ENCODE measurements around the gene ZNF385A.
A peak's percentile ranks its signal among the peaks of the same experiment; 100 is the strongest.

The ZNF385A gene

DNA sequence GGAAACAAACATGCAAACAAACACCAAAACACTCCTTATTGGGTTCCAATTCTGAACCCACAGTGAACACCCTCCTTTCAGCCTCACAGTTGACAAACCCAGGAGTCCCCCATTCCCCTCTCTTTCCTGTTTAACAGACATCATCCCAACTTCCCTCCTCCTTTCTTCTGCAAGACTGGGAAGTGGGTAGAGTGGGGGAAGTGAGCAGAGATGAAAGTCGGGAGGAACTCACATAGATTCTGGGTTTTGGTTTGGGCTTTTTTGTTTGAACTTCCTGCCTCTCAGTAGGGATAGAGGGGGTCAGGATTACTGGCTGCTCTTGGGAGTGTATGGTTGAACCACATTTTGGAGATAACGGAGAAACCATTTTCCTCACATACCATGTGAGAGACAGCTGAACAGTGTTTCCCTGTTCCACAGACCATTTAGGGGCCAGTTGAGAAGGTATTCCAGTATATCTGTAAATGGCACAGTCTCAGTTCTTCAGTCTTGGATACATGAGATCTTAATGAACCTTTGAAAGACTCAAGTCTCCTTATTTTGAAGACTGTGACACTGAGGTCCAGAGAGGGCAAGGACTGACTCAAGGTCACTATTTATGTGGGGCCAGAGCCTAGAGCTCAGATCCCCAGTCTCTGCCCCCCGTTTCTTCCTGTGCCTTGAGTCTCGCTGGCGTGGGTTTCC is 16.4 kb downstream of the ZNF385A start:
- H3K4me1 Mint-ChIP-seq: peaks cover 33 to 42% of the 10 kb centered on the region in 2 donors
- no peak for DNase-seq
- H3K27me3 Mint-ChIP-seq: no peaks in the 10 kb centered on the region
- H3K4me3 Mint-ChIP-seq: peak overlapping the region; percentile 44 to 63
- H3K9me3 Mint-ChIP-seq: no peaks in the 10 kb centered on the region
- H3K36me3 Mint-ChIP-seq: peaks cover 0 to 4% of the 10 kb centered on the region in 2 donors
- peak overlapping the region; percentile 15 for H3K27ac Mint-ChIP-seq
- ATAC-seq (replicated peaks): peak; percentile 31 to 44

DNA sequence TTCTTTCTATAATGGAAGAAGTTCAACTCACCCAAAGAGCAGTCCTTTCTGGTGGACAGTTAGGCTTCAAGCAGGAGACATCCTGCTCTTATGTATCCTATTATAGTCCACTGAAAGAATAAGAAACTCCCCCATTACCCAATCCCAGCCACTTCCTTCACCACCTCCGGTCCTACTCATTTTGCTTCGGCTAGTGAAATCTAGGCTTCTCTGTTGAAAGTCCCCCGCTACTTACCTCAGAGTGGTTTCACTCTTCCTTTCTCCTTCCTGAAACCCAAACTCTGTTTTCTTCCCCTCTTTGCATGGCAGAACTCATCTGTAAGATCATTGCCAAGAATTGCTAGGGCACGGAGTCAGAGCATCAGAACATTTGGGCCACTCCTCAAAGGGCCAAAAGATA is 20.1 kb downstream of the ZNF385A start, which contains the start of gene GPR84:
GPR84 (minus strand) TSS at position 74 of the 400 bp plus-strand sequence. CDS start 635 bp downstream, outside the sequence.
- ATAC-seq (replicated peaks) (peak; percentile 38 to 56), DNase-seq (no peak)
- H3K27ac Mint-ChIP-seq: no peak within 1 kb of the TSS
- peaks cover 34 to 43% of the 10 kb centered on the region in 2 donors for H3K4me1 Mint-ChIP-seq
- no peak within 1 kb of the TSS for H3K4me3 Mint-ChIP-seq
- no peaks in the 10 kb centered on the region for H3K36me3 Mint-ChIP-seq
- H3K9me3 Mint-ChIP-seq: no peaks in the 10 kb centered on the region
- H3K27me3 Mint-ChIP-seq: no peaks in the 10 kb centered on the region

DNA sequence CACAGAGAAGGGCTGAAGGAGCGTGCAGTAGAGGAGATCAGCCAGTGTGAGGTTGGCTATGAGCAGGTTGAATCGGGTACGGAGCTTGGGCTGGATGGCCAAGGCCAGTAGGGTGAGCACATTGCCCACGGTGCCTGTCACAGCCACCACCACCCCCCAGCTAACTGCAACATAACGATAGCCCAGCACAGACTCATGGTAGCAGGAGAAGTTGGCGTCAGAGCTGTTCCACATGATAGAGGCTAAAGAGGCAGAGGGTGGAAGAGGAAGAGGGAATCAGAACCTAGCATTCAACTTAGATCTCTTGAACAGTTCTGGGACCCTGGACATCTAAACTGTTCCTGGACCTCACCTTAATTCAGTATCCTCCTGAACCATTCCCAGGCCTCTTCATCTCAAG is 20.9 kb downstream of the ZNF385A start:
- H3K27ac Mint-ChIP-seq: no peak overlapping the region
- H3K4me3 Mint-ChIP-seq: no peak overlapping the region
- peaks cover 27 to 35% of the 10 kb centered on the region in 2 donors for H3K4me1 Mint-ChIP-seq
- no peak for ATAC-seq (replicated peaks)
- DNase-seq: no peak
- no peaks in the 10 kb centered on the region for H3K36me3 Mint-ChIP-seq
- H3K27me3 Mint-ChIP-seq: no peaks in the 10 kb centered on the region
- H3K9me3 Mint-ChIP-seq: no peaks in the 10 kb centered on the region

DNA sequence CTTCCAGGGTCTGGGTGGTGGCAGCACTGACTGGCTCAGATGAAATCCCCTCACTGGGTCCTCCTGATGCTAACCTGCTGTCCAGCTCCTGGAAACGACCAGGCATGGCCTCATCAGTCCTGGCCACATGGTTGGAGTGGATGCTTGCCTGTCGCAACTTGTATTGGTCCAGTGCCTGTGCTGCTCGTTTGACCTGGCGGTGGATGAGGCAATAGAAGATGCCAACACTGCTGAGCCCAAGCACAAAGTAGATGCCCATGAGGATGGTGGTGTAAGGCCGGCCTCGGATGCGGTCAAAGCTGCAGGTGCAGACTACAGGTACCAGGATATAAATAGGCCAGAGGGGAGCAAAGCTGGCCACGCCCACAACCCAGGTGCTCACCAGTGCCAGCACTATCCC is 21.5 kb downstream of the ZNF385A start:
- ATAC-seq (replicated peaks) (no peak), DNase-seq (no peak)
- Mint-ChIP-seq H3K4me1 (peaks cover 23 to 29% of the 10 kb centered on the region in 2 donors), H3K27me3 (no peaks in the 10 kb centered on the region), H3K4me3 (no peak overlapping the region), H3K27ac (no peak overlapping the region), H3K9me3 (no peaks in the 10 kb centered on the region), H3K36me3 (no peaks in the 10 kb centered on the region)

DNA sequence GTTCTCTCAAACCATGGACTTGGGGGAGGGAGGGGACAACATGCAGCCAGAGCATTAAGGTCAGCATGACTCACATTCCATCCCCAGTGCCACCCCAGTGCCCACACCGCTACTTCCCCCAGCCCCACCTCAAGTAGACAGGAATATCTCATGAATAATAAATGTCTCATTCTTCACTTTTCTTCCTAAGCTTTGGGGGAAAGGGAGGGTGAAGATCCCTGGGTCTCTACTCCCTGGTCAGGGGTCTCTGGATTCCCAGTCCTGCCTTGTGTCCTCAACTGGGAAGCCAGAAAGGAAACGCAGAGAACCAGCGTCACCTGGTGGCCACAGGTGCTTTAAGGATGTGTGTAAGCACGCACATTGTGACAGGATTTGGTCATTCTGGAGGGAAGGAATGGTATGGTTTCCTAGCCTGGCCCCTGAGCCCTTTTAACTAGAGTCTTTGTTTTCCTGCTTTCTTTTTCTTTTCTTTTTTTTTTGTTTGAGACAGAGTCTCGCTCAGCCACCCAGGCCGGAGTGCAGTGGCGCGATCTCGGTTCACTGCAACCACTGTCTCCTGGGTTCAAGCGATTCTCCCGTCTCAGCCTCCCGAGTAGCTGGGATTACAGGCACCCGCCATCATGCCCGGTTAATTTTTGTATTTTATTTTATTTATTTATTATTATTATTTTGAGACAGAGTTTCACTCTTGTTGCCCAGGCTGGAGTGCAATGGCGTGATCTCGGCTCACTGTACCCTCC is 23.6 kb downstream of the ZNF385A start:
- H3K27me3 Mint-ChIP-seq: no peaks in the 10 kb centered on the region
- peaks cover 24 to 33% of the 10 kb centered on the region in 2 donors for H3K4me1 Mint-ChIP-seq
- peak overlapping the region; percentile 28 for H3K27ac Mint-ChIP-seq
- ATAC-seq (replicated peaks) (no peak), DNase-seq (no peak)
- no peaks in the 10 kb centered on the region for H3K9me3 Mint-ChIP-seq
- peak overlapping the region in 1 of 2 donors; percentile 6 for H3K4me3 Mint-ChIP-seq
- H3K36me3 Mint-ChIP-seq: no peaks in the 10 kb centered on the region

DNA sequence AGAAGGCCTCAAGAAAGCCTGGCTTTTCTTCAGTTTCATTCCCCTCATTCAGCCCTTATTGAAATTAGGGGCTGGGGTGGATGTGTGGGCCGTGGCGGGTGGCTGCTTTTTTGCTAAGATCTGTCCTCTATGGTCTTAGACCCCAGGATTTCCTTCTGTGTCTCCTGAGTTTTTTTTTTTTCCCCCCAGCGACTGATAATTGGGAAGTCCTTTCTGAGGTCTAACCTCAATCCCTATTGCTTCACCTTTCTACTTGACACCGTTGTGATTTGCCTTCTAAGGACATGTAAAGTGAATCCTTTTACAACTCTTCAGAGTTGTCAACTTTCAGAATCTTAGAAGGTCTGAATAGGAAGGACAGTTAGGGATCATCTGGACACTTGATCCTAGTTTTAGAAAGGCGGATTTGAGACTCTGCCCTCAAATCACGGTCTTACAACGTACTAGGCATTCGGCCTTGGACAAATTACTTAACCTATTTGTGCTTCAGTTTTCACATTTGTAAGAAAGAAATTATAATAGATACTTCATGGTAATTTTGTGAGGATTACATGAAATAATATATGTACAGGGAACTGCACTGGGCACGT is 24.7 kb downstream of the ZNF385A start:
- DNase-seq (no peak), ATAC-seq (replicated peaks) (no peak)
- H3K27me3 Mint-ChIP-seq: no peaks in the 10 kb centered on the region
- H3K36me3 Mint-ChIP-seq: peaks cover 0 to 2% of the 10 kb centered on the region in 2 donors
- H3K4me3 Mint-ChIP-seq: no peak overlapping the region
- peaks cover 24 to 32% of the 10 kb centered on the region in 2 donors for H3K4me1 Mint-ChIP-seq
- H3K9me3 Mint-ChIP-seq: no peaks in the 10 kb centered on the region
- no peak overlapping the region for H3K27ac Mint-ChIP-seq

DNA sequence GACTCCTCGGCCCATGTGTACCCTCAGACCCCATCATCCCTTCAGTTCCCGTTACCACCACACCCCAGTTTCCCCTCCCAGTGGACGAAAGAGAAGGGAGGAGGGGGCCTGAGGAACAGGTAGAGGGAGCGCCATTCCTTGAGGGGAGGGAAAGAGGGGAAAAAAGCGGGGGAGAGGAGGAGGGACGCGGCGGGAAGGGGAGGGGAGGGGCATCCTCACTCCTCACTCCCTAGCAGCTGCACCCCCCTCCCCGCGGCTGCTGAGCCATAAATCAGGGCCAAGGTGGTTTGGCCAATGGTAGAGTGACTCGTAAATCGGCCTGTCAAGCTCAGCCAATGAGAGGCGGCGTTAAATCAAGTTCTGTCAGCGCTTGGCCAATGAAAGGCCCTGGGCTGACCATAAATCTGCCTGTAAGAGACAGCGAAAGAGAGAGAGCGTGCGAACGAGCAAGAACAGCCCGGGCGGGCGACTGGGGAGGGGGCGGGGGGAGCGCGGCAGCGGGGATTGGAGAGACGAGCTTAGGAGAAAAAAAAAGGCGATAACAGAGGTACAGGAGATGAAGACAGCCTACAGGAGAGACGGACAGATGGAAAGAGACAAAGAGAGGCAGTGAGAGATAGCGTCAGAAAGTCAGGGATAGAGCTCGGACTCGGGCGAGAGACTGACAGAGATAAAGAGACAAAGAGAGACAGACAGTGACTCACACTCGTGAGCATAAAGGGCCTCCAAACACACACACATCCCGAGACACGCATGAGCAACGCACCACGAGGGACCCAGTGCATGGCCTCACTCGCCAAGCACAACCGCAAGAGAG is 25.4 kb downstream of the ZNF385A start:
- H3K4me1 Mint-ChIP-seq: peaks cover 17 to 25% of the 10 kb centered on the region in 2 donors
- H3K9me3 Mint-ChIP-seq: no peaks in the 10 kb centered on the region
- no peak overlapping the region for H3K27ac Mint-ChIP-seq
- H3K36me3 Mint-ChIP-seq: peaks cover 0 to 5% of the 10 kb centered on the region in 2 donors
- ATAC-seq (replicated peaks) (peak; percentile 98 to 99), DNase-seq (peak; percentile 92)
- no peaks in the 10 kb centered on the region for H3K27me3 Mint-ChIP-seq
- H3K4me3 Mint-ChIP-seq: no peak overlapping the region

DNA sequence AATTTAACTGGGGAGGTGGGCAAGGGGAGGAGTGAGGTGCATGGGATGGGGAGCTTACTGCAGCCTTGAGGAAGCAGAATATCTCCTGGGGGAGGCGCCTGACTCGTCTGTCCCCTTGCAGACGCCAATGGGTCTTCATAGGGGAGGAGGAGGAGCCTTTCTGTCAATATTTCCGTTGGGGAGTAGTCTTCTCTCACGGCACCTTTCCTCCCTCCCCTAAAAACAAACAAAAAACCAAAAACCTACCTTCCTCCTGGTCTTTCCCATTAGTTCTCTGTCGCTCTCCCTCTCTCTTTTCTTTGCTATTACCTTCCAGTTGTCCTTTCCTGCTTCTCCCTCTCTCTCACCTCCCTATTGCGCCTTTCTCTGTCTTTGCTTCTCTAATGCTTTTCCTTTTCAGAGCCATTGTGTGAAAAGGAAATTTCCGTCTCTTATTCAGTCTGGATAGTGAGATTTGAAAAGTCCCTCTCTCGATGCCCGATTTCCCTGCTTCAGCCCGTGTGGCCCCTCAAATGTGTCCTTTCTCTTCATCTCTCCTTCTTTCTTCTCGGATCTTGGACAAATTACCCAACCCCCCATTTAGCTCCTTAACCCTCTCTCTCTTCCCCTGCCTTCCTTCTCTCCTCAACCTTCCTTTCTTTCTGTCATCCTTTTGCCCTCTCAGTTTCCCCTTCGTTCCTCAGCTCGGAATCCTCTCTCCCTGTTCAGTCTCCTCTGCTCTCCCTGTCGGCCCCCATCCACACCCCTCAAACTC is 26.2 kb downstream of the ZNF385A start:
- no peaks in the 10 kb centered on the region for H3K9me3 Mint-ChIP-seq
- H3K27me3 Mint-ChIP-seq: no peaks in the 10 kb centered on the region
- ATAC-seq (replicated peaks): no peak
- peaks cover 0 to 8% of the 10 kb centered on the region in 2 donors for H3K36me3 Mint-ChIP-seq
- no peak for DNase-seq
- H3K4me1 Mint-ChIP-seq: peaks cover 12 to 17% of the 10 kb centered on the region in 2 donors
- no peak overlapping the region for H3K4me3 Mint-ChIP-seq
- no peak overlapping the region for H3K27ac Mint-ChIP-seq

DNA sequence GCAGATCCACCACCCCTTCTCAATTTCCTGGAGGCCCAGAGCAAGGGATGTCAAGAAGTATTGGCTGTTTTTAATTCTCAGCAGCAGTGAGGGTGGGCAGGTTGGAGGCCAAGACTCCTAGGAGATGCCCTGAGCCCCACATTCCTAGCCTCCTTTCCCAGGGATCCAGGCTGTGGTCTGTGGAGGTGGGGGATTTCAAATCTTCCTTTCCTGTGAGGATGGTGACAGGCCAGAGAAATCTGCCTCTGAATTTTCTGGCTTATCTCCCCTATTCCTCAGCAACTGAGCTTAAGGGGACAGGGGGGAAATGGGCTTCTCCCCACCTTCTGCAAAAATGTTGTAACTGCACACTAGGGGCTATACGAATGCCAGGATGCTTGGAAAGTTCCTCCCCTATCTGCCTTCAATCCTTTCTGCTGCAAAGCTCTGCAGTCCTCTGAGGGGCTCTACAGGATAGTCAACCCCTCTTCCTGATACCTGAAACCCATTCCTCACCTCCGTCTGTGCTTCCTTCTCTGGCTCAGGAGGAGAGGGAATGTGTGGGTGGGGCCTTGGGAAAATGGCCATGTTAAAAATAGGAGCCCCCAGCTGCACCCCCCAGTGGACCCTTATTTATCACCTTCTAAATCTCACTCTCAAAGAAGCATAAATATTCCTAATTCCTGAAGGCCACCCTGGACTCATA is 26.9 kb downstream of the ZNF385A start:
- no peak for DNase-seq
- no peak for ATAC-seq (replicated peaks)
- Mint-ChIP-seq H3K9me3 (no peaks in the 10 kb centered on the region), H3K4me3 (no peak overlapping the region), H3K4me1 (peaks cover 9 to 13% of the 10 kb centered on the region in 2 donors), H3K36me3 (peaks cover 0 to 10% of the 10 kb centered on the region in 2 donors), H3K27me3 (no peaks in the 10 kb centered on the region), H3K27ac (no peak overlapping the region)

DNA sequence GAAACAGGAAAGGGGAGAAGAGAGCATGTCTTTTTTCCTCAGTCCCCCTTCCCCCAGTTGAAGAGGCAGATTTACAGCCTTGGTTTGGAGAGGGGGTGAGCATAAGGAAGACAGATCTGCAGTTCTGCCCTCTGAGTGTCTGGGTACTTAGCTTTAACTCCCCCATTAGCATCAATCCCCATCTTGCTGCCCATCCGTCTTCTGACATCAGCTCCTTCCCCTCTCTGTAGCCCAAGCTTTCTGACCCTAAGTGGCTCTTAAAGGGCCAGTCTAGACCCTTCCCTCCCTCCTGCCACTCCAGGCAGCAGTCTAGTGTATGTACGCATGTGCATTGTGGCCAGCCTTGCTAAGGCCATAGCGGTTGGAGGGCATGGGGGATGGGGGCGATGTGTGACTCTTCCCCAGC is 27.6 kb downstream of the ZNF385A start:
- ATAC-seq (replicated peaks) (no peak), DNase-seq (no peak)
- H3K27me3 Mint-ChIP-seq: no peaks in the 10 kb centered on the region
- H3K4me1 Mint-ChIP-seq: peaks cover 12 to 18% of the 10 kb centered on the region in 2 donors
- no peak overlapping the region for H3K27ac Mint-ChIP-seq
- H3K9me3 Mint-ChIP-seq: no peaks in the 10 kb centered on the region
- H3K4me3 Mint-ChIP-seq: no peak overlapping the region
- H3K36me3 Mint-ChIP-seq: peaks cover 3 to 15% of the 10 kb centered on the region in 2 donors

DNA sequence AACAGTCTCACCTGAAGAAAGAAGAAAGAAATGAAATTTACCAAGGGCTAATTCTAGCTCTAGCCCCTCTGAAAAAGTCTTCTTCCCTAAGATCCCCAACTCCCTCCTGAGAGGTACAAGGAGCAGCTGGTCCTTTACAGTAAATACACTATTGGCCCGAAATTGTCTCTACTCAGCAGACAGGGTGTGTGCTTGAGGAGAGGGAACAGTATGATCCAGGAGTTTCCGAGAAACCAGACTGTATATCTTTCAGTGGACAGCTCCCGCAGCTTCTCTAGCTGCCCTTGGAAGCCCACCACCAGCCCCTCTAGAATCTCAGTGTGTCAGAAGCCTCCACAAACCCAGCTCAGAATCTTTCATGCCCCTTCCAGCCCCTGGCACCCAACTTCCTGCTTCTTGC is 28.3 kb downstream of the ZNF385A start:
- no peak for DNase-seq
- Mint-ChIP-seq H3K9me3 (no peaks in the 10 kb centered on the region), H3K4me3 (no peak overlapping the region), H3K36me3 (peaks cover 9 to 22% of the 10 kb centered on the region in 2 donors), H3K27me3 (no peaks in the 10 kb centered on the region), H3K4me1 (peaks cover 18 to 26% of the 10 kb centered on the region in 2 donors), H3K27ac (peak overlapping the region; percentile 75)
- ATAC-seq (replicated peaks): no peak

DNA sequence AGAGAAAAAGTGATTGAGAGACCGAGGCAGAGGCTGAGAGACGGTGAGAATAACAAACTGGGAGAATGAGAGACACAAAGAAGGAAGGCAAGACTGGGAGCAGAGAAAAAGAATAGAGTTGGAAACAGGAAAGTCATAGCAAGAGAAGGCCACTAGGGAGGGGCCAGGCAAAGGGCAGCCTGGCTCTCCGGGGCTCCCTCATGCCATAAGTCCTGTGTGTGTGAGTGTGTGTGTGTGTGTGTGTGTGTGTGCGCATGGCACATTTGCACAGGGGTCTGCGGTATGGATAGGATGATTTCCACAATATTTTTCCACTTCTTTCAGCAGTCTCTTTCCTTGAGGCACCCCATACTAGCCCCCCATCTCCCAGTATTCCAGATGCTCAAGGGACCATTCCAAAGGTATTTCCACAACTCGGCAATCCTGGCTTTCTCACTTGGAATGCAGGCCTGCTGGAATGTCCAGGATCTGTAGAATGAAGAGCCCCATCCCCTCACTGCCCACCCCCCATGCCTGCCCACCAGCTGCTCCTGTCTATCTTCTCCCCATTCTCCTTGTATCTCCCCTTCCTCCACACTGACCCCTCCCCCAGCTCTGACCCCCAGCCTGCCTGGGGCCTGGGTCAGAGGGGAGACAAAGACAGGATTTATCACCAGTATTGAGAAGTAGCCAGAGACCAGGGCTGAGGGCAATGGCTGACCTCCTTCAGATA is 29.3 kb downstream of the ZNF385A start:
- no peak overlapping the region for H3K27ac Mint-ChIP-seq
- no peak for DNase-seq
- H3K4me3 Mint-ChIP-seq: no peak overlapping the region
- H3K4me1 Mint-ChIP-seq: peaks cover 13 to 21% of the 10 kb centered on the region in 2 donors
- peaks cover 15 to 31% of the 10 kb centered on the region in 2 donors for H3K36me3 Mint-ChIP-seq
- H3K27me3 Mint-ChIP-seq: no peaks in the 10 kb centered on the region
- ATAC-seq (replicated peaks): no peak
- no peaks in the 10 kb centered on the region for H3K9me3 Mint-ChIP-seq

Data from stimulated activated naive B cell treated with anti-CD40 and anti-IgM and Interleukin-4, amounts not matched to agents 10 μg/mL and 1 μg/mL and 100 μg/mL, for 72 hours (primary cell).